ENCODE data around the gene CMSS1. TPM values are rescaled to one million over a fixed set of nuclear protein-coding genes. Genes with fewer than 3 reads are reported as not detected.

Gene CMSS1
- total RNA-seq, 1 experiment from 2014 or later, result 64.1 TPM

DNA sequence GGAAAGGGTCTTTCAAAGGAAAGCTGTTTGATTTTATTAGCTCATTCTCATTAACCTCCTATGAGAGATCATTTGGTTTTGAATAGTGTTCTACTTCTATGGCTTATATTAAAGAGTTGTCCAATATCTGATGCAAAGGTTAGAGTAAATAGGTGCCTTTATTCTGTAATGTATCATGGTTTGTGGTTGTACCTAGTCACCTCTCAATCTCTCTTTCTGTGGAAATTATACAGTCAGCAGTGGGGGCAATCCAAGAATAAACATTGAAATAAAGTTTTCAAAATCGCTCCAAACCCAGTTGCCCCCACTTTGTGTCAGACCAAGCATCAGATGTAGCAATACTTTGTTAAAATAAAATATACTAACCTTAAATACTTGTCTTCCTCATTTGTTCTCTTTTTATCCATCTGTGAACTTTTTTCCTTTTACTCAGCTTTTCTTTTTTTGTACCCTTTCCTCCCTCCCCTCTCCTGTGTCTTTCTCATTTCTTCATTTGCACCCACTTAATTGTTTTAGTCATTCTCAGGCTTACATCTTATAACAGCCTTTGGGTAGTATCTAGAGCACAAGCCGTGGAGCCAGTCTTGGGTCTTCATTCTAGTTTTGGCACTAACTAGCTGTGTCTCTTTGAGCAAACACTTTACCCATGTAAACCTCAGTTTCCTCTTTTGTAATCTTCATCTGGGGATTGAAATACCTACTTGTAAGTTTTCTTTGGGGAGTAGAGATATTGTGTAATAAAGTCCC is 16.7 kb downstream of the CMSS1 start:
- ATAC-seq, result no peak
- Histone ChIP-seq H3K79me2 (ENCODE audit: insufficient read depth, low read length) (peaks cover 69% of the 10 kb centered on the region), H4K20me1 (ENCODE audit: insufficient read depth) (no peaks in the 10 kb centered on the region; the same call in 1 of the 2 replicates), H3K4me3 (replicated peaks in 1 of 2; ENCODE audit: low read depth in 1 of 2, low read length in 2 of 2) (no peak overlapping the region), H3K9me3 (ENCODE audit: control insufficient read depth in 1 of 2, insufficient read depth in 1 of 2, low read depth in 1 of 2, low read length in 2 of 2) (no peaks in the 10 kb centered on the region), H3K27ac (ENCODE audit: low read depth, low read length) (no peak overlapping the region), H3K4me2 (ENCODE audit: low read length) (no peak overlapping the region), H3K9me2 (ENCODE audit: insufficient read depth) (no peaks in the 10 kb centered on the region), H3K4me1 (ENCODE audit: control insufficient read depth in 1 of 2, insufficient read depth in 2 of 2, low read length in 2 of 2) (no peaks in the 10 kb centered on the region), H3K36me3 (ENCODE audit: control insufficient read depth in 1 of 2, insufficient read depth in 2 of 2, low read length in 2 of 2) (no peaks in the 10 kb centered on the region), H3K9ac (ENCODE audit: low read length) (no peak overlapping the region), H3K27me3 (ENCODE audit: insufficient read depth, low read length) (no peaks in the 10 kb centered on the region), H2AFZ (ENCODE audit: low read depth, low read length, poor library complexity, severe bottlenecking) (no peak overlapping the region)
- RAD21 ChIA-PET (ENCODE audit: low non-redundant PET in 1 of 2, low total read pairs in 2 of 2, uncharacterized antibody in 2 of 2, unreplicated experiment in 2 of 2), result no interaction called here
- POLR2A ChIA-PET, result no interaction called here
- no TSS peak for BruUV-seq (replicated peaks)
- no peak for DNase-seq (ENCODE audit: low read depth, low spot score)
- TF ChIP-seq FOSL1 (IDR thresholded peaks at IDR 0.05; ENCODE audit: low read depth), result no peak
- TF ChIP-seq ELF1 (IDR thresholded peaks at IDR 0.05; ENCODE audit: borderline replicate concordance, low read depth), result no peak
- TF ChIP-seq SP1 (IDR thresholded peaks at IDR 0.05; ENCODE audit: low read depth), result no peak
- TF ChIP-seq, protein P1, sequence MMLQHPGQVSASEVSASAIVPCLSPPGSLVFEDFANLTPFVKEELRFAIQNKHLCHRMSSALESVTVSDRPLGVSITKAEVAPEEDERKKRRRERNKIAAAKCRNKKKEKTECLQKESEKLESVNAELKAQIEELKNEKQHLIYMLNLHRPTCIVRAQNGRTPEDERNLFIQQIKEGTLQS (IDR thresholded peaks at IDR 0.05), result no peak
- TF ChIP-seq CTCF (IDR thresholded peaks at IDR 0.05 in 2 of 3, conservative IDR thresholded peaks at IDR 0.05 in 1 of 3; ENCODE audit: borderline replicate concordance in 1 of 3, insufficient read depth in 1 of 3, low read depth in 2 of 3, low read length in 2 of 3), result no peak
- CTCF ChIA-PET, result interaction anchor here (1.2 to 2.1 kb wide), 2 partner anchors 9 to 420 kb away, joined by 5 to 11 read pairs; no protein-coding TSS in a partner anchor
- intact Hi-C loops (cut with micrococcal nuclease), result loop anchor here (10.0 kb wide), 1 partner anchor 630 kb away; no protein-coding TSS in a partner anchor

- no peak overlapping the region for H3K27ac ChIP-seq (ENCODE audit: low read depth, low read length)
- H3K4me2 ChIP-seq (ENCODE audit: low read length), result no peak overlapping the region
- ATAC-seq (no peak), DNase-seq (ENCODE audit: low read depth, low spot score) (no peak)
- POLR2A ChIA-PET, result no interaction called here
- H3K4me1 ChIP-seq (ENCODE audit: control insufficient read depth in 1 of 2, insufficient read depth in 2 of 2, low read length in 2 of 2), result no peaks in the 10 kb centered on the region
- no TSS peak for BruUV-seq (replicated peaks)
- intact Hi-C loops (cut with micrococcal nuclease), result loop anchor here (10.0 kb wide), 1 partner anchor 628 kb away; no protein-coding TSS in a partner anchor
- no peak overlapping the region for H3K9ac ChIP-seq (ENCODE audit: low read length)
- no peaks in the 10 kb centered on the region for H3K36me3 ChIP-seq (ENCODE audit: control insufficient read depth in 1 of 2, insufficient read depth in 2 of 2, low read length in 2 of 2)
- no peaks in the 10 kb centered on the region for H3K9me2 ChIP-seq (ENCODE audit: insufficient read depth)
- RAD21 ChIA-PET (ENCODE audit: low non-redundant PET in 1 of 2, low total read pairs in 2 of 2, uncharacterized antibody in 2 of 2, unreplicated experiment in 2 of 2), result no interaction called here
- CTCF ChIA-PET, result no interaction called here
- H3K9me3 ChIP-seq (ENCODE audit: control insufficient read depth in 1 of 2, insufficient read depth in 1 of 2, low read depth in 1 of 2, low read length in 2 of 2), result no peaks in the 10 kb centered on the region
- no peaks in the 10 kb centered on the region for H3K27me3 ChIP-seq (ENCODE audit: insufficient read depth, low read length)
- peaks cover 67% of the 10 kb centered on the region for H3K79me2 ChIP-seq (ENCODE audit: insufficient read depth, low read length)
- no peak overlapping the region for H2AFZ ChIP-seq (ENCODE audit: low read depth, low read length, poor library complexity, severe bottlenecking)
- H4K20me1 ChIP-seq (ENCODE audit: insufficient read depth), result no peaks in the 10 kb centered on the region
- no peak overlapping the region for H3K4me3 ChIP-seq (replicated peaks in 1 of 2; ENCODE audit: low read depth in 1 of 2, low read length in 2 of 2)
- TF ChIP-seq EGR1 (IDR thresholded peaks at IDR 0.05; ENCODE audit: low read depth) (no peak), FOSL1 (IDR thresholded peaks at IDR 0.05; ENCODE audit: low read depth) (no peak), POLR2AphosphoS5 (IDR thresholded peaks at IDR 0.05; ENCODE audit: low read depth, low read length) (no peak), POLR2A (IDR thresholded peaks at IDR 0.05; ENCODE audit: borderline replicate concordance, extremely low read depth, insufficient read depth, insufficient read length) (no peak), RAD21 (IDR thresholded peaks at IDR 0.05; ENCODE audit: low read depth) (no peak), TCF7L2 (IDR thresholded peaks at IDR 0.05; ENCODE audit: borderline replicate concordance, extremely low read depth, insufficient read depth, insufficient read length) (no peak), EZH2 (IDR thresholded peaks at IDR 0.05) (no peak), SP1 (IDR thresholded peaks at IDR 0.05; ENCODE audit: low read depth) (no peak), CBX3 (IDR thresholded peaks at IDR 0.05; ENCODE audit: low read depth) (no peak)
- TF ChIP-seq, protein P2, sequence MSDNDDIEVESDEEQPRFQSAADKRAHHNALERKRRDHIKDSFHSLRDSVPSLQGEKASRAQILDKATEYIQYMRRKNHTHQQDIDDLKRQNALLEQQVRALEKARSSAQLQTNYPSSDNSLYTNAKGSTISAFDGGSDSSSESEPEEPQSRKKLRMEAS (IDR thresholded peaks at IDR 0.05), result no peak
- TF ChIP-seq, protein P3, sequence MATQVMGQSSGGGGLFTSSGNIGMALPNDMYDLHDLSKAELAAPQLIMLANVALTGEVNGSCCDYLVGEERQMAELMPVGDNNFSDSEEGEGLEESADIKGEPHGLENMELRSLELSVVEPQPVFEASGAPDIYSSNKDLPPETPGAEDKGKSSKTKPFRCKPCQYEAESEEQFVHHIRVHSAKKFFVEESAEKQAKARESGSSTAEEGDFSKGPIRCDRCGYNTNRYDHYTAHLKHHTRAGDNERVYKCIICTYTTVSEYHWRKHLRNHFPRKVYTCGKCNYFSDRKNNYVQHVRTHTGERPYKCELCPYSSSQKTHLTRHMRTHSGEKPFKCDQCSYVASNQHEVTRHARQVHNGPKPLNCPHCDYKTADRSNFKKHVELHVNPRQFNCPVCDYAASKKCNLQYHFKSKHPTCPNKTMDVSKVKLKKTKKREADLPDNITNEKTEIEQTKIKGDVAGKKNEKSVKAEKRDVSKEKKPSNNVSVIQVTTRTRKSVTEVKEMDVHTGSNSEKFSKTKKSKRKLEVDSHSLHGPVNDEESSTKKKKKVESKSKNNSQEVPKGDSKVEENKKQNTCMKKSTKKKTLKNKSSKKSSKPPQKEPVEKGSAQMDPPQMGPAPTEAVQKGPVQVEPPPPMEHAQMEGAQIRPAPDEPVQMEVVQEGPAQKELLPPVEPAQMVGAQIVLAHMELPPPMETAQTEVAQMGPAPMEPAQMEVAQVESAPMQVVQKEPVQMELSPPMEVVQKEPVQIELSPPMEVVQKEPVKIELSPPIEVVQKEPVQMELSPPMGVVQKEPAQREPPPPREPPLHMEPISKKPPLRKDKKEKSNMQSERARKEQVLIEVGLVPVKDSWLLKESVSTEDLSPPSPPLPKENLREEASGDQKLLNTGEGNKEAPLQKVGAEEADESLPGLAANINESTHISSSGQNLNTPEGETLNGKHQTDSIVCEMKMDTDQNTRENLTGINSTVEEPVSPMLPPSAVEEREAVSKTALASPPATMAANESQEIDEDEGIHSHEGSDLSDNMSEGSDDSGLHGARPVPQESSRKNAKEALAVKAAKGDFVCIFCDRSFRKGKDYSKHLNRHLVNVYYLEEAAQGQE (IDR thresholded peaks at IDR 0.05; ENCODE audit: low read depth), result no peak
Measured at GRCh38 chr3:99836681-99837080, 19.0 kb downstream of the CMSS1 start.
